ENCODE data around the gene KRT12. TPM values are rescaled to one million over a fixed set of nuclear protein-coding genes. Genes with fewer than 3 reads are reported as not detected.

The KRT12 gene
- total and polyA plus RNA-seq, 9 of the 15 experiments (the other 6 are each of a cell fraction or from before 2014, with no cell fraction given), result 0.18 to 7.0 (median 2.2) TPM

DNA sequence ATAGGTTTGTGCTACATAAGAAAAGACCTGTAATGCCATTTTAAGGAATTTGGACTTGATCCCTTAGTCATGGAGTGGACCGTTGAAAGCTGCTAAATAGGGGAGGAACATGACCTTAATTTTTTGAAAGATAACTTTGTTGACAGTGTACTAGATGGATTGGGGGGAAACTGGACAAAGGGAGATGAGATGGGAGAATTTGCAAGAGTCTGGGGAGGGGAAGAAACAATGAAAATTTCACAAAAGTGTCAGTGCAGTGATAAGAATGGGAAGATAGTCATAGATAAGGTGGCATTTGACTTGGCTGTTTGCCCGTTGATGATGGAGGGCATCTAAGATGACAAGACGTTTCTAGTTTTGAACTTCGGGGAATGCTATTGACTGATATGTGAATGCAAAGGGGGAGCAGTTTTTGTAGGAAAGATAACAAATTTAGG lies 22.3 kb downstream of the KRT12 start (continued):
- TF ChIP-seq, protein P1, sequence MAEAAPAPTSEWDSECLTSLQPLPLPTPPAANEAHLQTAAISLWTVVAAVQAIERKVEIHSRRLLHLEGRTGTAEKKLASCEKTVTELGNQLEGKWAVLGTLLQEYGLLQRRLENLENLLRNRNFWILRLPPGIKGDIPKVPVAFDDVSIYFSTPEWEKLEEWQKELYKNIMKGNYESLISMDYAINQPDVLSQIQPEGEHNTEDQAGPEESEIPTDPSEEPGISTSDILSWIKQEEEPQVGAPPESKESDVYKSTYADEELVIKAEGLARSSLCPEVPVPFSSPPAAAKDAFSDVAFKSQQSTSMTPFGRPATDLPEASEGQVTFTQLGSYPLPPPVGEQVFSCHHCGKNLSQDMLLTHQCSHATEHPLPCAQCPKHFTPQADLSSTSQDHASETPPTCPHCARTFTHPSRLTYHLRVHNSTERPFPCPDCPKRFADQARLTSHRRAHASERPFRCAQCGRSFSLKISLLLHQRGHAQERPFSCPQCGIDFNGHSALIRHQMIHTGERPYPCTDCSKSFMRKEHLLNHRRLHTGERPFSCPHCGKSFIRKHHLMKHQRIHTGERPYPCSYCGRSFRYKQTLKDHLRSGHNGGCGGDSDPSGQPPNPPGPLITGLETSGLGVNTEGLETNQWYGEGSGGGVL (CRISPR knock-in tag; IDR thresholded peaks at IDR 0.05), result no peak
- TF ChIP-seq TCF7L2 (IDR thresholded peaks at IDR 0.05; ENCODE audit: low read depth, low read length) (no peak), BRD9 (IDR thresholded peaks at IDR 0.05; ENCODE audit: low read depth, partially characterized antibody) (no peak), BRF1 (IDR thresholded peaks at IDR 0.05; ENCODE audit: borderline replicate concordance, extremely low read depth, insufficient read length) (no peak), PHTF2 (CRISPR knock-in tag; IDR thresholded peaks at IDR 0.05) (no peak), MAFF (IDR thresholded peaks at IDR 0.05; ENCODE audit: low read length) (peak; percentile 7; the same call in 1 of the 2 replicates), TARDBP (IDR thresholded peaks at IDR 0.05) (no peak), NCOA2 (IDR thresholded peaks at IDR 0.05; ENCODE audit: partially characterized antibody in 2 of 2) (peak in 1 of 2 experiments; percentile 79), PCBP1 (IDR thresholded peaks at IDR 0.05; ENCODE audit: low read depth, low read length, poor library complexity, severe bottlenecking) (no peak), ZNF75A (CRISPR knock-in tag; IDR thresholded peaks at IDR 0.05) (no peak), HCFC1 (IDR thresholded peaks at IDR 0.05; ENCODE audit: low read depth, low read length) (no peak), SMARCA4 (IDR thresholded peaks at IDR 0.05) (peak; percentile 78), EGR1 (conservative IDR thresholded peaks at IDR 0.05) (no peak), ZNF124 (CRISPR knock-in tag; IDR thresholded peaks at IDR 0.05) (no peak), ZNF586 (CRISPR knock-in tag; conservative IDR thresholded peaks at IDR 0.05) (no peak), ZNF408 (CRISPR knock-in tag; IDR thresholded peaks at IDR 0.05; ENCODE audit: low read depth) (no peak), CBFA2T2 (conservative IDR thresholded peaks at IDR 0.05) (peak; percentile 56), FOXM1 (IDR thresholded peaks at IDR 0.05; ENCODE audit: low read depth) (peak; percentile 96), FOXM1 (CRISPR knock-in tag; IDR thresholded peaks at IDR 0.05; ENCODE audit: low read depth) (no peak)
- TF ChIP-seq, protein P2, sequence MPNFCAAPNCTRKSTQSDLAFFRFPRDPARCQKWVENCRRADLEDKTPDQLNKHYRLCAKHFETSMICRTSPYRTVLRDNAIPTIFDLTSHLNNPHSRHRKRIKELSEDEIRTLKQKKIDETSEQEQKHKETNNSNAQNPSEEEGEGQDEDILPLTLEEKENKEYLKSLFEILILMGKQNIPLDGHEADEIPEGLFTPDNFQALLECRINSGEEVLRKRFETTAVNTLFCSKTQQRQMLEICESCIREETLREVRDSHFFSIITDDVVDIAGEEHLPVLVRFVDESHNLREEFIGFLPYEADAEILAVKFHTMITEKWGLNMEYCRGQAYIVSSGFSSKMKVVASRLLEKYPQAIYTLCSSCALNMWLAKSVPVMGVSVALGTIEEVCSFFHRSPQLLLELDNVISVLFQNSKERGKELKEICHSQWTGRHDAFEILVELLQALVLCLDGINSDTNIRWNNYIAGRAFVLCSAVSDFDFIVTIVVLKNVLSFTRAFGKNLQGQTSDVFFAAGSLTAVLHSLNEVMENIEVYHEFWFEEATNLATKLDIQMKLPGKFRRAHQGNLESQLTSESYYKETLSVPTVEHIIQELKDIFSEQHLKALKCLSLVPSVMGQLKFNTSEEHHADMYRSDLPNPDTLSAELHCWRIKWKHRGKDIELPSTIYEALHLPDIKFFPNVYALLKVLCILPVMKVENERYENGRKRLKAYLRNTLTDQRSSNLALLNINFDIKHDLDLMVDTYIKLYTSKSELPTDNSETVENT (CRISPR knock-in tag; IDR thresholded peaks at IDR 0.05), result no peak
- TF ChIP-seq, protein P3, sequence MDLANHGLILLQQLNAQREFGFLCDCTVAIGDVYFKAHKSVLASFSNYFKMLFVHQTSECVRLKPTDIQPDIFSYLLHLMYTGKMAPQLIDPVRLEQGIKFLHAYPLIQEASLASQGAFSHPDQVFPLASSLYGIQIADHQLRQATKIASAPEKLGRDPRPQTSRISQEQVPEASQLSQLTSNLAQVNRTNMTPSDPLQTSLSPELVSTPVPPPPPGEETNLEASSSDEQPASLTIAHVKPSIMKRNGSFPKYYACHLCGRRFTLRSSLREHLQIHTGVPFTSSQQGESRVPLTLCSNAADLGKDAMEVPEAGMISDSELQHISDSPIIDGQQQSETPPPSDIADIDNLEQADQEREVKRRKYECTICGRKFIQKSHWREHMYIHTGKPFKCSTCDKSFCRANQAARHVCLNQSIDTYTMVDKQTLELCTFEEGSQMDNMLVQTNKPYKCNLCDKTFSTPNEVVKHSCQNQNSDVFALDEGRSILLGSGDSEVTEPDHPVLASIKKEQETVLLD (IDR thresholded peaks at IDR 0.05), result peak; percentile 52; the same call in 1 of the 2 replicates
- TF ChIP-seq, protein P4, sequence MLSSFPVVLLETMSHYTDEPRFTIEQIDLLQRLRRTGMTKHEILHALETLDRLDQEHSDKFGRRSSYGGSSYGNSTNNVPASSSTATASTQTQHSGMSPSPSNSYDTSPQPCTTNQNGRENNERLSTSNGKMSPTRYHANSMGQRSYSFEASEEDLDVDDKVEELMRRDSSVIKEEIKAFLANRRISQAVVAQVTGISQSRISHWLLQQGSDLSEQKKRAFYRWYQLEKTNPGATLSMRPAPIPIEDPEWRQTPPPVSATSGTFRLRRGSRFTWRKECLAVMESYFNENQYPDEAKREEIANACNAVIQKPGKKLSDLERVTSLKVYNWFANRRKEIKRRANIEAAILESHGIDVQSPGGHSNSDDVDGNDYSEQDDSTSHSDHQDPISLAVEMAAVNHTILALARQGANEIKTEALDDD (IDR thresholded peaks at IDR 0.05), result 0 out of 2 replicates have a peak, but pooled peaks have one; percentile 13
- TF ChIP-seq, protein P5, sequence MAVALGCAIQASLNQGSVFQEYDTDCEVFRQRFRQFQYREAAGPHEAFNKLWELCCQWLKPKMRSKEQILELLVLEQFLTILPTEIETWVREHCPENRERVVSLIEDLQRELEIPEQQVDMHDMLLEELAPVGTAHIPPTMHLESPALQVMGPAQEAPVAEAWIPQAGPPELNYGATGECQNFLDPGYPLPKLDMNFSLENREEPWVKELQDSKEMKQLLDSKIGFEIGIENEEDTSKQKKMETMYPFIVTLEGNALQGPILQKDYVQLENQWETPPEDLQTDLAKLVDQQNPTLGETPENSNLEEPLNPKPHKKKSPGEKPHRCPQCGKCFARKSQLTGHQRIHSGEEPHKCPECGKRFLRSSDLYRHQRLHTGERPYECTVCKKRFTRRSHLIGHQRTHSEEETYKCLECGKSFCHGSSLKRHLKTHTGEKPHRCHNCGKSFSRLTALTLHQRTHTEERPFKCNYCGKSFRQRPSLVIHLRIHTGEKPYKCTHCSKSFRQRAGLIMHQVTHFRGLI (CRISPR knock-in tag; IDR thresholded peaks at IDR 0.05), result no peak
